Neuron (in vitro differentiated cells): ENCODE data around the gene WDR91.
A peak's percentile ranks its signal among the peaks of the same experiment; 100 is the strongest.
"Not testable (repeated sequence)": the region's sequence is repeated elsewhere in the genome, so short reads cannot be mapped to it uniquely, and the experiment has no call there.

Experiments used
- H2AFZ ChIP-seq: one replicate; pipeline ENCODE4 v1.6.1; 2013; ENCODE audit warnings: low read depth, mild to moderate bottlenecking, inconsistent platforms, low read length, moderate library complexity
- H3K27me3 ChIP-seq: one replicate; pipeline ENCODE4 v1.6.1; 2013; ENCODE audit warnings: low read length; ENCODE audit not compliant: insufficient read depth
- H3K36me3 ChIP-seq: one replicate; pipeline ENCODE4 v1.6.1; 2013; ENCODE audit warnings: low read length; ENCODE audit not compliant: insufficient read depth
- H3K4me1 ChIP-seq: one replicate; pipeline ENCODE4 v1.6.1; 2013; ENCODE audit warnings: low read length; ENCODE audit not compliant: insufficient read depth
- H3K4me3 ChIP-seq: 2 replicates; pipeline ENCODE4 v1.5.1; 2013; ENCODE audit warnings: mild to moderate bottlenecking, low read length, moderate library complexity
- H3K9me3 ChIP-seq: one replicate; pipeline ENCODE4 v1.6.1; 2013; ENCODE audit warnings: low read length

Gene WDR91

GRCh38 chr7:135178364-135178763 is 33.0 kb downstream of the WDR91 start:
- Histone ChIP-seq H3K36me3 (peaks cover 6% of the 10 kb centered on the region), H3K4me3 (no peak overlapping the region), H2AFZ (no peak overlapping the region)

GRCh38 chr7:135177028-135177696 is 34.2 kb downstream of the WDR91 start:
- Histone ChIP-seq H2AFZ (no peak overlapping the region), H3K9me3 (peaks cover 13% of the 10 kb centered on the region), H3K27me3 (no peaks in the 10 kb centered on the region), H3K4me1 (peaks cover 4% of the 10 kb centered on the region), H3K4me3 (no peak overlapping the region), H3K36me3 (peaks cover under 1% of the 10 kb centered on the region)

More at GRCh38 chr7:135178364-135178763, 33.0 kb downstream of the WDR91 start:
- no peaks in the 10 kb centered on the region for H3K27me3 ChIP-seq
- H3K4me1 ChIP-seq, result peaks cover 4% of the 10 kb centered on the region
- peaks cover 20% of the 10 kb centered on the region for H3K9me3 ChIP-seq

GRCh38 chr7:135175931-135176330 is 35.4 kb downstream of the WDR91 start:
- Histone ChIP-seq H3K9me3 (peaks cover 5% of the 10 kb centered on the region), H3K36me3 (no peaks in the 10 kb centered on the region), H3K27me3 (no peaks in the 10 kb centered on the region), H2AFZ (no peak overlapping the region), H3K4me3 (no peak overlapping the region), H3K4me1 (peaks cover 10% of the 10 kb centered on the region)

- H3K36me3 ChIP-seq, result no peaks in the 10 kb centered on the region
- H3K9me3 ChIP-seq, result peaks cover under 1% of the 10 kb centered on the region
- peaks cover 11% of the 10 kb centered on the region for H3K4me1 ChIP-seq
- no peak overlapping the region for H2AFZ ChIP-seq
- no peak overlapping the region for H3K4me3 ChIP-seq
- H3K27me3 ChIP-seq, result no peaks in the 10 kb centered on the region
Observed at GRCh38 chr7:135174941-135175340, 36.4 kb downstream of the WDR91 start.

GRCh38 chr7:135173916-135174315 is 37.4 kb downstream of the WDR91 start:
- H3K36me3 ChIP-seq, H3K4me3 ChIP-seq, H2AFZ ChIP-seq, H3K9me3 ChIP-seq, H3K27me3 ChIP-seq: not testable (repeated sequence)
- H3K4me1 ChIP-seq, result peaks cover 21% of the 10 kb centered on the region

DNA sequence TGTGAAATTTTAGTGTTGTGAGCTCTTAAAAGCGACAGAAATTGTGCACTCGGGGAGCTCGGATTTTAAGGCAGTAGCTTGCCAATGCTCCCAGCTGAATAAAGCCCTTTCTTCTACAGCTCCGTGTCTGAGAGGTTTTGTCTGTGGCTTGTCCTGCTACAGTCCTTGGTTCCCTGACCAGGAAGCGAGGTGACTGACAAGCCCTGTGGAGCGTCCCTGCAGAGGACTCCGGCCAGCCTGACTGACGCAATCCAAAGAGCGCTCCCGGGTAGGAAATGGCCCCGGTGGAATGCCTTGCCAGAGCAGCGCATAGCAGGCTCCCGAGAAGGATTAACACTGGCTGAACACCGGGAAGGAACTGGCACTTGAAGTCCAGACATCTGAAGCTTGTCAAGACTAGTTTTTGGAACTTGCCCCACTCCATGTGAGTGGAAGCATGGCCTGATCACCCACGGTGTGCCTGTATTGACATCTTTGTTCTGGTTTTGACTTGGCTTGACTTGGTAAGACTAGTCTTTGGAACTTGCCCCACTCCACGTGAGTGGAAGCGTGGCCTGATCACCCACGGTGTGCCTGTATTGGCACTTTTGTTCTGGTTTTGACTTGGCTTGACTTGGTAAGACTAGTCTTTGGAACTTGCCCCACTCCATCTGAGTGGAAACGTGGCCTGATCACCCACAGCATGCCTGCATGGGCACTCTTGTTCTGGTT is 39.6 kb downstream of the WDR91 start:
- not testable (repeated sequence) for H3K9me3 ChIP-seq, H3K27me3 ChIP-seq
- Histone ChIP-seq H3K4me1 (peaks cover 18% of the 10 kb centered on the region), H2AFZ (peak overlapping the region; percentile 90), H3K4me3 (peak overlapping the region; percentile 74), H3K36me3 (peaks cover 22% of the 10 kb centered on the region)

DNA sequence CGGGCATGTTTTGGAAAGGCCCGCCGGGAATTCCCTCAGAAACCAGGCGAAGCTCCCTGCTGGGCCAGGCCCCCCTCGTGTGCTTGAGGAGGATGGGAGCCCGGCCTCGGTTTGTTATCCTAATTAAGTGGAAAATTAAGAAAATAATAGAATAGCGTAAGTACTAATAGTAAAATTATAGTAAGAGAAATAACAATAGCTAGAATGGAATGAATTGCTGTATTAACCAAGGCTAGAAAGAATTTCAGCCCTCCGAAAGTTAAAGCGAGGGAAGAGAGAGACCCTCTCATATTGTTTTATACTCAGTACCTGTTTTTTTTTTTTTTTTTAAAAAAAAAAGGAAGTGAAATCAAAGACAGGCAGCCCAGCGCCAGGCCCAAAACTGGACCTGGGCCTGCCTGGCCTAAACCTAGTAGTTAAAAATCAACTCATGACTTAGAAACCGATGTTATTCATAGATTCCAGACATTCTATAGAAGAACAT is 40.3 kb downstream of the WDR91 start:
- Histone ChIP-seq H3K36me3 (peaks cover 29% of the 10 kb centered on the region), H3K4me3 (peak overlapping the region; percentile 74), H2AFZ (peak overlapping the region; percentile 90), H3K4me1 (peaks cover 18% of the 10 kb centered on the region)
- not testable (repeated sequence) for H3K27me3 ChIP-seq, H3K9me3 ChIP-seq

GRCh38 chr7:135170274-135170997 is 40.9 kb downstream of the WDR91 start, which contains the start of gene CYREN:
Gene CYREN, minus strand, starts transcription at chr7:135170707. Its CDS starts 1,785 bp downstream, at chr7:135168922.
- Histone ChIP-seq H3K9me3 (no peaks in the 10 kb centered on the region), H3K27me3 (no peaks in the 10 kb centered on the region), H3K36me3 (peaks cover 35% of the 10 kb centered on the region), H3K4me1 (peaks cover 18% of the 10 kb centered on the region), H2AFZ (peak within 1 kb of the TSS; percentile 90), H3K4me3 (peak within 1 kb of the TSS; percentile 74)

DNA sequence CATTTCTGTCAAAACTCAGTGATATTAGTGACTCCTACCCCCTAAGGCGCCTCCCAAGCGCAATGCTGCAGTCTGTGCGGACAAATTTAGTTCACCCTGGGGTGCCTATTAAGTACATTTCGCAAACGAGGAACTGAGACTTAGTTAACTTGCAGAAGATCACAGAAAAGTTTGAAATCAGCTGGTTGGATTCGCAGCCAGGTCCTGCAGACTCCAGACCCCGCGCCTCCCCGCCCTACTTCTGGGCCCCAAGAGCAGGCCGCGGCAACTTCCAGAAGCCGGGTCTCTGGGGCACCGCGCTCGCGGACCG is 41.4 kb downstream of the WDR91 start:
- Histone ChIP-seq H3K27me3 (no peaks in the 10 kb centered on the region), H3K4me1 (peaks cover 18% of the 10 kb centered on the region), H3K4me3 (peak overlapping the region; percentile 74), H2AFZ (peak overlapping the region; percentile 90), H3K36me3 (peaks cover 40% of the 10 kb centered on the region), H3K9me3 (no peaks in the 10 kb centered on the region)

DNA sequence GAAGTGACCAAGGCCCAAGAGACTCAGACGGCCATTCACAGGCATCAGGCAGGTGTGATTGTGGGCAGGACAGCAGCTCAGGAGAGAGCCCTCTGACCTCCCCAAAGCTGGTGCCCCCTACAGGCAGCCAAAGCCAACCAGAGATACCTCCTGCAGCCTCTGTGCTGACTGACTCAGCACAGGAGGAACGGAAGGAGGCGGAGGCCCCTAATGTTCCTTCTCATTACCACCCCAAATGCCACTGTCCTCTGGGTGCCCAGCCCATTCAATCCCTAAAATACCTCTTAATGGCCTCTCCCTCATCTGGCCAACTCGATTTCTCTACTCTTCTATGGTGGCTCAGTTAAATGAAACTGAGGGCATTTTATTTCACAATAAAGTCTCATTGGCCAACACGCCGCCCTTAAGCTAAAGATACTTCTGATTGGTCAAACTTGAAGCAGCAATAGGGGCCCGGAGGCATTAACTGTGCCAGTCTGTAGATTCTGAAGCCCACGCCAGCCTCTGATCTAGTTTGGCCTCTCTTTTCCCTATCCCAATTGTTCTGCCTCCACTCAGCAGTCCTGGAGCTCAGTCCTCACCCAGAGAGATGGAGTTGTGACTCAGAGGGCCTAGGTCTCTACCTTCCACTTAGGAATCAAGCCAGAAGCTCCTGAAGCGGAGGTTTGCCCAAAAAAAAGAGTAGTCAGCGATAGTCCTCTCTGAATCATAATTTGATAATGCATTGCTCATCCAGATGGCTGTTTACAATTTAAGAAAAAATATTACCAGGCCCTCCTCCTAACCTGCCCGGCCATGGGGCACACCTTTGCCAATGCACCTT is 42.0 kb downstream of the WDR91 start:
- peaks cover 18% of the 10 kb centered on the region for H3K4me1 ChIP-seq
- H3K27me3 ChIP-seq, result no peaks in the 10 kb centered on the region
- no peak overlapping the region for H2AFZ ChIP-seq
- H3K4me3 ChIP-seq, result peak overlapping the region; percentile 74
- peaks cover 45% of the 10 kb centered on the region for H3K36me3 ChIP-seq
- H3K9me3 ChIP-seq, result no peaks in the 10 kb centered on the region

DNA sequence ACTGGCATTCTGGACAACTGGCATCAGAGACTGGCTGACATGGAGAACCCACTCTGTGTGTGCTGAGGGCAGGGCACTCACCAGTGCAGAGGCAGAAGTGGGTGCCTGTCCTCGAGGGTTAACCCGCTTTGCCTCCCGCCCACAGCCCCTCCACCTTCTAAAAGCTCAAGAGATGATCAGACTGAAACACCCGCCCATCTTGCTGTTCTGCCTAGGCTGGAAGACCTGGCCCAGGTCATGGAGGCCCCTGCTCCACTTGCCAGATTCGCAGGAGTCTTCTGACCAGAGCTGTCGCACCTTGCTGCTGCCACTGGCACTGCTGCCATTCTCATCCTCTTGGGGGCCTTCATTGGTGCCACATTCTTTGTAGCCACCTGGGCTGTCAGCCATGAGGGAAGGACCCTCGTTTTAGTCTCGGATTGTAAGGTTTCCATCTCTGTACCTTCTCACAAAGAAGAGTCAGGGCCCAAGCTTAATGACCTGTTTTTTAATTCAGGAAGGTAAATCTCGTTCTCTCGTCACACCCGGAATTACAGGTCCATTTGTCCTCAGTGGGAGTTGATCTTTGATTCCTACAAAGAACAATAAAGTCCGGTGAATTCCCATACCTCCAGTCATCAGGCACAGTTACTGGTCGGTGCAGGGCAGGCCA is 42.7 kb downstream of the WDR91 start:
- Histone ChIP-seq H3K36me3 (peaks cover 49% of the 10 kb centered on the region), H3K27me3 (no peaks in the 10 kb centered on the region), H3K4me1 (peaks cover 18% of the 10 kb centered on the region), H3K9me3 (no peaks in the 10 kb centered on the region), H3K4me3 (no peak overlapping the region), H2AFZ (no peak overlapping the region)

- Histone ChIP-seq H2AFZ (no peak overlapping the region), H3K9me3 (no peaks in the 10 kb centered on the region), H3K4me3 (no peak overlapping the region), H3K4me1 (peaks cover 18% of the 10 kb centered on the region), H3K36me3 (peaks cover 49% of the 10 kb centered on the region), H3K27me3 (no peaks in the 10 kb centered on the region)
Observed at GRCh38 chr7:135168001-135168400, 43.3 kb downstream of the WDR91 start.
